IPS-15b (cell line): ENCODE measurements around the gene CARNS1.

ENCODE experiments used
- H3K27me3 ChIP-seq: one replicate; pipeline ENCODE4 v1.6.1; 2013; ENCODE audit warnings: low read length; ENCODE audit not compliant: control insufficient read depth, insufficient read depth
- H3K36me3 ChIP-seq: one replicate; pipeline ENCODE4 v1.6.1; 2013; ENCODE audit warnings: low read length; ENCODE audit not compliant: control insufficient read depth, insufficient read depth
- H3K4me1 ChIP-seq: one replicate; pipeline ENCODE4 v1.6.1; 2013; ENCODE audit warnings: mild to moderate bottlenecking, low read length; ENCODE audit not compliant: control insufficient read depth, insufficient read depth
- H3K4me3 ChIP-seq: one replicate; pipeline ENCODE4 v1.5.1; 2013; ENCODE audit warnings: low read depth, low read length
- H3K9ac ChIP-seq: one replicate; pipeline ENCODE4 v1.6.1; 2013; ENCODE audit warnings: low read depth, mild to moderate bottlenecking, low read length
- H3K9me3 ChIP-seq: one replicate; pipeline ENCODE4 v1.6.1; 2013; ENCODE audit warnings: mild to moderate bottlenecking, low read length; ENCODE audit not compliant: control insufficient read depth, insufficient read depth

Gene CARNS1, protein sequence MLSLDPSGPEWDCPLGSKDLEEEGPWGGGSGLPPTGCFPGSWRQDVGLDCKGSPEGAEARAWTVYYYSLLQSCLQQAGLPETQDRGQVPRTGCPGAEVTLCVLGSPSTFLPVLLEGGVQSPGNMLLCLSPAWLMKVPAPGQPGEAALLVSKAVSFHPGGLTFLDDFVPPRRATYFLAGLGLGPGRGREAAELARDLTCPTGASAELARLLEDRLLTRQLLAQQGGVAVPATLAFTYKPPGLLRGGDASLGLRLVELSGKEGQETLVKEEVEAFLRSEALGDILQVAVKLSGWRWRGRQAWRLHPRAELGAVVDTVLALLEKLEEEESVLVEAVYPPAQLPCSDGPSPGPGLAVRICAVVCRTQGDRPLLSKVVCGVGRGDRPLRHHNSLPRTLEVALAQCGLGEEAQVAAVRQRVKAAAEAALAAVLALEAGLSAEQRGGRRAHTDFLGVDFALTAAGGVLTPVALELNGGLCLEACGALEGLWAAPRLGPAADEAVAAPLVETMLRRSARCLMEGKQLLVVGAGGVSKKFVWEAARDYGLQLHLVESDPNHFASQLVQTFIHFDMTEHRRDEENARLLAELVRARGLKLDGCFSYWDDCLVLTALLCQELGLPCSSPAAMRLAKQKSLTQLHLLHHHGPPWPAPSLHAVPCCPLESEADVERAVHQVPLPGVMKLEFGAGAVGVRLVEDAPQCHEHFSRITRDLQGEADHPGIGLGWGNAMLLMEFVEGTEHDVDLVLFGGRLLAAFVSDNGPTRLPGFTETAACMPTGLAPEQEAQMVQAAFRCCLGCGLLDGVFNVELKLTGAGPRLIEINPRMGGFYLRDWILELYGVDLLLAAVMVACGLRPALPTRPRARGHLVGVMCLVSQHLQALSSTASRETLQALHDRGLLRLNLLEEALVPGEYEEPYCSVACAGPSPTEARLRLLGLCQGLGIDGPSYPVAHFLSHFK

GRCh38 chr11:67415501-67416304, at the start of gene CARNS1:
Gene CARNS1 (plus strand): TSS chr11:67415678. CDS start chr11:67416200, 522 bp downstream.
- H3K27me3 ChIP-seq, result peaks cover 7% of the 10 kb centered on the region
- H3K4me3 ChIP-seq, result peak within 1 kb of the TSS; percentile 52
- peaks cover 4% of the 10 kb centered on the region for H3K4me1 ChIP-seq
- no peaks in the 10 kb centered on the region for H3K9me3 ChIP-seq
- no peak within 1 kb of the TSS for H3K9ac ChIP-seq
- no peaks in the 10 kb centered on the region for H3K36me3 ChIP-seq

- H3K4me3 ChIP-seq, result no peak overlapping the region
- H3K27me3 ChIP-seq, result peaks cover 19% of the 10 kb centered on the region
- peak overlapping the region; percentile 12 for H3K9ac ChIP-seq
- peaks cover 8% of the 10 kb centered on the region for H3K4me1 ChIP-seq
- no peaks in the 10 kb centered on the region for H3K9me3 ChIP-seq
- peaks cover 3% of the 10 kb centered on the region for H3K36me3 ChIP-seq
Observed at GRCh38 chr11:67365736-67366444, 49.6 kb upstream of the CARNS1 start.

GRCh38 chr11:67366546-67366945, 48.9 kb upstream of the CARNS1 start:
- Histone ChIP-seq H3K36me3 (peaks cover 3% of the 10 kb centered on the region), H3K4me3 (no peak overlapping the region), H3K27me3 (peaks cover 23% of the 10 kb centered on the region), H3K4me1 (peaks cover 14% of the 10 kb centered on the region), H3K9ac (no peak overlapping the region), H3K9me3 (no peaks in the 10 kb centered on the region)

DNA sequence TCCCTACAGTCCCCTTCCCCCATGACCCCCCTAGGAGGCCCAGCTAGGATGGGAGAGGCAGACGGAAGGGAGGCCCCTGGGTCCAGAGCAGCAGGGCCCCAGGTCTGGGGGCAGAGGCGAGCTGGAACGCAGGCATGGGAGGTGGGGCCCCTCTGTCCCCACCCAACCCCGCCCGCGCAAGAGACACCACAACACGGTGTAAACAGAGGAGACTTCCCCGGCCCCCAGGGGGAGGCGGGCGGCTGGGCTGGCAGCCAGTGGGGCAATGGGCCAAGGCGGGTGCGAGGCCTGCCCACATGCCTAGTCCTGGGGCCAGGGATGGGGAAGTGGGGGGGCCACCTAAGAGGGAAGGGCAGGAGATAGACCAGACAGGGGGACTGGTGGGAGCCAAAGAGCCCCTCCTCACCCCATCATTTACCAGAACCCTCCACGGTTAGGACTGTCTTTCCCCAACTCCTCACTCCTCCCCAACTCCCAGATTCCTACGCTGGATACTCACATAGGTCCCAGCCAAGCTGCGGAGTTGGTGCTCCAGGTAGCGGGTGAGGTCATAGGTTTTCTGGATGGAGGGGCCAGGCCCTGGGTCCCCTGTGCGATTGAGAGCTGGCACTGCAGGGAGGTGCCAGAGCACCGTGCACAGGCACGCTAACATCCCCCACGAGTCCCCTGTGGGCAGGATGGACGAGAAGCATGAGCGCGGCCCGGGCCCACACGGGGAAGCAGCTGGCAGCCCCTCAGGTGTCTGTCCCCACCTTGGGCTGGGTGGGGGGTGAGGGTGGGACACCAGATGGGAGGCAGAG, 48.3 kb upstream of the CARNS1 start:
- Histone ChIP-seq H3K4me3 (no peak overlapping the region), H3K4me1 (peaks cover 17% of the 10 kb centered on the region), H3K36me3 (peaks cover 3% of the 10 kb centered on the region), H3K9ac (no peak overlapping the region), H3K27me3 (peaks cover 30% of the 10 kb centered on the region), H3K9me3 (no peaks in the 10 kb centered on the region)

DNA sequence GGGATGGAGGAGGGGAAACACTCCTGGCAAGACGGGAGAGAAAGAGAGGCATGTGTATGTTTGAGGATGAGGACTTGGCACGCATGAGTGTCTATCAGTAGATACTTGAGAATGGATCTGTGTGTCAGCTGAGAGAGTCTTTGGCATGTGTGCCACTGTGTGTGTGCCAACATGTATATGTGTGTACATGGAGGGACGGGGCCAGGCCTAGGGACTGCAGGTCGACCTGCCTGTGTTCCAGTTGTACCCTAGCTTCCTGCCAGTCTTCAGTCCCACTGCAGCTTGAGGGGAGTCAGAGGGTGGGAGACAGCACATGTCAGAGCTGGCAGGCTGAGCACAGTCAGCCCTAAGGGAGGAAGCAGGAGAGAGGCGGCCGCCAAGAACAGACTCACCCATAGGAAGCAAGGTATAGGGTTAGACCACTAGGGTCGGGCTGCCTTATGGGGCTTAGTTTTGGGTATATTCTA, 47.7 kb upstream of the CARNS1 start:
- peaks cover 17% of the 10 kb centered on the region for H3K4me1 ChIP-seq
- H3K4me3 ChIP-seq, result no peak overlapping the region
- peaks cover 3% of the 10 kb centered on the region for H3K36me3 ChIP-seq
- H3K27me3 ChIP-seq, result peaks cover 28% of the 10 kb centered on the region
- no peaks in the 10 kb centered on the region for H3K9me3 ChIP-seq
- H3K9ac ChIP-seq, result no peak overlapping the region

- H3K9me3 ChIP-seq, result no peaks in the 10 kb centered on the region
- peaks cover 28% of the 10 kb centered on the region for H3K27me3 ChIP-seq
- H3K4me3 ChIP-seq, result no peak overlapping the region
- H3K4me1 ChIP-seq, result peaks cover 17% of the 10 kb centered on the region
- H3K36me3 ChIP-seq, result peaks cover 3% of the 10 kb centered on the region
- no peak overlapping the region for H3K9ac ChIP-seq
Observed at GRCh38 chr11:67368621-67369020, 46.9 kb upstream of the CARNS1 start.

DNA sequence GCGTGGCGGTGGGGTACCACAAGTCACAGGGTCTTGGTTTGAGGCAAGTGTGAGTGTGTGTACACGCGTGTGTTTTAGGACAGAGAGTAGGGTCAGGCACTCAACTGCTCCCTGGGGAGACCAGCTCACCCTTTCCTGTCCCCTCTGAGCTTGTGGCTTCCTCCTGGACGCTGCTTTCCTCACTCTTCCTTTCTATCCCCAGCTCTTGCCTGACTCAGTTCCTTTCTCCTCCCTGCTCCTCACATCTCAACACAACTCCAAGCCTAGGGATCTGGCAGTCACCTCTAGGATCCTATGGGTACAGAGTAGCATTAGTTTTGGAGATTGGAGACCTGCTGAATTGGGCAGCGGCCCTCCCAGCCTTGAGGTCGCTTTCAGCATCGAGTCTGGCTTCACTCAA, 46.2 kb upstream of the CARNS1 start:
- Histone ChIP-seq H3K27me3 (peaks cover 28% of the 10 kb centered on the region), H3K9me3 (no peaks in the 10 kb centered on the region), H3K4me3 (no peak overlapping the region), H3K36me3 (peaks cover 3% of the 10 kb centered on the region), H3K9ac (no peak overlapping the region), H3K4me1 (peaks cover 17% of the 10 kb centered on the region)

DNA sequence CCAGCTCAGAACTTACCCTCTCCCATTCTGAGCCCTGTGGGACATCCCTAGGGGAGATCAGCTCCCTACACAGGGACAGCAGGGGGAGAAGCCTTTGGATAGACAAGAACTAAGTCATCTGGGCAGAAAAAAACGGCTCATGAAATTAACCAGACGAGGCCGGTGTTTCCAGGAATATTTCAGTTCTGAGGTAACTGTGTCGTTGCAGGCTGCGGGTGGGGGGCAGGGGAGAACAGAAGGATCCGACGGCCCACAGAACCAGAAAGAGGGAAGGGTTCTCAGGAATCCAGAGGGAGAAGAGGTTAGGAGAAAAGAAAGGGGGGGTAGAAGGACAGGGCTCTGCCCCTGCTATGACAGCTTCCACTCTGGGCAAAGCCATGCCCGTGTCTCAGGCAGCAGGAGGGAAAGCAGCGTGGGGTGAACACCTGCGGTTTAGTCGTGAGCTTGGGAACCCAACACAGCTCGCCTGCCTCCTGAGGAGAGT, 45.6 kb upstream of the CARNS1 start:
- Histone ChIP-seq H3K9me3 (no peaks in the 10 kb centered on the region), H3K27me3 (peaks cover 30% of the 10 kb centered on the region), H3K4me3 (peak overlapping the region; percentile 26), H3K36me3 (peaks cover 3% of the 10 kb centered on the region), H3K9ac (no peak overlapping the region), H3K4me1 (peaks cover 23% of the 10 kb centered on the region)

DNA sequence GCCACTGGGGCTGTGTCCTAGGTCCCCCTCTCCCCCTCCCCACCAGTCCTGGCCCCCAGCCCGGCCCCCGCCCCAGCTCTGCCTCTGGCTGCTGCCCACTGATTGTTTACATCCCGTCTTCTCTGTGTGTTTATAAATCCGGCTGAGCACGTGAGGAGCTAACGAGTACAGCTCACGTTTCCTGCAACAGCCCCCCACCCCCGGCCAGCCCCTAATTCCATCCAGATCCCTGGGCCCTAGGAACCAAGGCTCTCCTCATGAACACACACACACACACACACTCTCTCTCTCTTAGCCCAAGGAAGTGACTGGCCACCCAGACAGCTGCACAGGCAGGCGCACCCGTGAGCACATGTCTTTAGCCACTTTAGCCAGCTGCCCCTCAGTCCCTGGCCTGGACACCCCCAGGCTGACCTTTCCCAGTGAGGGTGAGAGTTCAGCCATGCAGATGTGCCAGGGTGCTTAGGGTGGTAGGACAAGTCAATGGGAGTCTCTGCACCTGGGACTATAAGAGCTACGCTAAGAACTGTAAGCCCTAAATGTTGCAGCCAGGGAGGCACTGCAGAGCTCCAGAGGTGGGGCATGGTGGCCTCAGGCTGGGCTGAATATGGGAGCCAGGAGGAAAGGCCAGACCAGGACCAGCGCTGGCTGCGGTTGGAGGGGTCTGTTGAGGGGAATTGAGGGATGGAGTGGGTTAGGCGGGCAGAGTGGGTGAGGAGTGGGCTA, 45.0 kb upstream of the CARNS1 start:
- no peak overlapping the region for H3K9ac ChIP-seq
- peak overlapping the region; percentile 8 for H3K4me3 ChIP-seq
- peaks cover 23% of the 10 kb centered on the region for H3K4me1 ChIP-seq
- H3K36me3 ChIP-seq, result no peaks in the 10 kb centered on the region
- H3K9me3 ChIP-seq, result no peaks in the 10 kb centered on the region
- H3K27me3 ChIP-seq, result peaks cover 31% of the 10 kb centered on the region
